Measurements from ENCODE around the gene CEACAM21.
A peak's percentile ranks its signal among the peaks of the same experiment; 100 is the strongest.

The CEACAM21 gene

DNA sequence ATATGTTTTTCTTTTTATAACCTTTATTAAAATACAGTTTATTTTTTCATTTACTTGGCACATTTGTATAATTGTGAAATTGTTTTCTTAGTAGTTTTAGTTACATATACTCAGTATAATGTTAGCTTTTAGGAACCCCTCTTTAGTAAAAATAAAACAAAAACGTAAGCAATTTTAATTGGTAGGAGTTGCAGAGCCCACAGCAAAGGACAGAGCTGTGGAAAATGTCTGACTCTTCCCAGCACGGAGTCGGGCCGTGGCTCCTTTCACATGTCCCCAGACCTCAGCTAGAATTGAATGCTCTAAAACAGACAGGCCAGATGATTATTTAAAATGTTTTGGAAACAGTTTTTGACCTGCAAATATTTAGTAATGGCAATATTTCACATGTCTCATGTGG, 27.9 kb upstream of the CEACAM21 start:
- DNase-seq (ENCODE audit: low read depth in 2 of 2), result no peak
- TF ChIP-seq, protein P1, sequence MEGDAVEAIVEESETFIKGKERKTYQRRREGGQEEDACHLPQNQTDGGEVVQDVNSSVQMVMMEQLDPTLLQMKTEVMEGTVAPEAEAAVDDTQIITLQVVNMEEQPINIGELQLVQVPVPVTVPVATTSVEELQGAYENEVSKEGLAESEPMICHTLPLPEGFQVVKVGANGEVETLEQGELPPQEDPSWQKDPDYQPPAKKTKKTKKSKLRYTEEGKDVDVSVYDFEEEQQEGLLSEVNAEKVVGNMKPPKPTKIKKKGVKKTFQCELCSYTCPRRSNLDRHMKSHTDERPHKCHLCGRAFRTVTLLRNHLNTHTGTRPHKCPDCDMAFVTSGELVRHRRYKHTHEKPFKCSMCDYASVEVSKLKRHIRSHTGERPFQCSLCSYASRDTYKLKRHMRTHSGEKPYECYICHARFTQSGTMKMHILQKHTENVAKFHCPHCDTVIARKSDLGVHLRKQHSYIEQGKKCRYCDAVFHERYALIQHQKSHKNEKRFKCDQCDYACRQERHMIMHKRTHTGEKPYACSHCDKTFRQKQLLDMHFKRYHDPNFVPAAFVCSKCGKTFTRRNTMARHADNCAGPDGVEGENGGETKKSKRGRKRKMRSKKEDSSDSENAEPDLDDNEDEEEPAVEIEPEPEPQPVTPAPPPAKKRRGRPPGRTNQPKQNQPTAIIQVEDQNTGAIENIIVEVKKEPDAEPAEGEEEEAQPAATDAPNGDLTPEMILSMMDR (IDR thresholded peaks at IDR 0.05; ENCODE audit: low read depth, low read length), result no peak
- no peak overlapping the region for H3K4me3 ChIP-seq (replicated peaks in 1 of 2; ENCODE audit: low read depth in 2 of 2, low read length in 2 of 2)

- H3K4me3 ChIP-seq (replicated peaks in 1 of 2; ENCODE audit: low read depth in 2 of 2, low read length in 2 of 2), result no peak overlapping the region
- TF ChIP-seq, protein P1 (IDR thresholded peaks at IDR 0.05; ENCODE audit: low read depth, low read length), result no peak
- peak in 1 of 2 donors; percentile 30 for DNase-seq (ENCODE audit: low read depth in 2 of 2)
These were observed 26.8 kb upstream of the CEACAM21 start for GRCh38 chr19:41548954-41549688.

- DNase-seq (ENCODE audit: low read depth in 2 of 2), result no peak
- no peak overlapping the region for H3K4me3 ChIP-seq (replicated peaks in 1 of 2; ENCODE audit: low read depth in 2 of 2, low read length in 2 of 2)
- TF ChIP-seq, protein P1 (IDR thresholded peaks at IDR 0.05; ENCODE audit: low read depth, low read length), result no peak
These were observed 26.1 kb upstream of the CEACAM21 start for GRCh38 chr19:41549884-41550283.

DNA sequence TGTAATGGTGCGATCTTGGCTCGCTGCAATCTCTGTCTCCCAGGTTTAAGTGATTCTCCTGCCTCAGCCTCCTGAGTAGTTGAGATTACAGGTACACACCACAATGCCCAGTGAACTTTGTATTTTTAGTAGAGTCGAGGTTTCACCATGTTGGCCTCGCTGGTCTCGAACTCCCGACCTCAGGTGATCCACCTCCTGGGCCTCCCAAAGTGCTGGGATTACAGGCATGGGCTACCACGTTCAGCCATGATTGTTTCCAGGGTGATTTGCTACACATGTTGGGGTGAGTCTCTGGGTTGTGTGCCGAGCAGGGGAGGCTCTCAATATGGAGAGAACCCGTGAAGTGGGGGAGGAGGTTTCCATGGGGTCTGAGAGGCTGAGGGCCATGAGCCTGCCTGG, 24.8 kb upstream of the CEACAM21 start:
- no peak overlapping the region for H3K4me3 ChIP-seq (replicated peaks in 1 of 2; ENCODE audit: low read depth in 2 of 2, low read length in 2 of 2)
- TF ChIP-seq, protein P1 (IDR thresholded peaks at IDR 0.05; ENCODE audit: low read depth, low read length), result no peak
- no peak for DNase-seq (ENCODE audit: low read depth in 2 of 2)

- no peak for DNase-seq (ENCODE audit: low read depth in 2 of 2)
- H3K4me3 ChIP-seq (replicated peaks in 1 of 2; ENCODE audit: low read depth in 2 of 2, low read length in 2 of 2), result no peak overlapping the region
- TF ChIP-seq, protein P1 (IDR thresholded peaks at IDR 0.05; ENCODE audit: low read depth, low read length), result no peak
These were observed 24.3 kb upstream of the CEACAM21 start for GRCh38 chr19:41551711-41552110.

DNA sequence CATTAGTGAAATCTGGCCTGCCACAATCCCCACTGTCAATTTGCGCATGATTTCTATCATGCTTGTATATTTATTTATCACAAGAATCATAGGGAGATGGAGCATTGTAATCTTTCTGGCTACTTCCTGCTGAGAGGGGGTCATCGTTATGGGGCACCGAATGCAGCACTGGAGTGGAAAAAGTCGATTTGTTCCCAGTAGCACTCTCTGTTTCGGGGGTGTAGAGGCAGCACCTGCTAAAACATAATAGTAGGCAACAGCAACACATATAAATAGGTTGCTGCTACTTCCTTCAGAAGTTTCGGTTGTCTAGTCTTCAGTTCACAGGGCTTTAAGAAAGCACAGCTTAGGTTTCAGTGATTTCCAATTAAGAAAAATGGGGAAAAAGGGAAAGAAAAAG, 23.4 kb upstream of the CEACAM21 start:
- no peak for DNase-seq (ENCODE audit: low read depth in 2 of 2)
- H3K4me3 ChIP-seq (replicated peaks in 1 of 2; ENCODE audit: low read depth in 2 of 2, low read length in 2 of 2), result no peak overlapping the region
- TF ChIP-seq, protein P1 (IDR thresholded peaks at IDR 0.05; ENCODE audit: low read depth, low read length), result no peak

- no peak for DNase-seq (ENCODE audit: low read depth in 2 of 2)
- TF ChIP-seq, protein P1 (IDR thresholded peaks at IDR 0.05; ENCODE audit: low read depth, low read length), result no peak
- H3K4me3 ChIP-seq (replicated peaks in 1 of 2; ENCODE audit: low read depth in 2 of 2, low read length in 2 of 2), result no peak overlapping the region
These were observed 22.2 kb upstream of the CEACAM21 start for GRCh38 chr19:41553804-41554203.

Data from cardiac fibroblast (primary cell).